ENCODE measurements around the gene UNC79. TPM values are rescaled to one million over a fixed set of nuclear protein-coding genes. Genes with fewer than 3 reads are reported as not detected.

UNC79 gene
- polyA plus RNA-seq, 6 donors from 2014 or later, result 0.03 TPM; not detected in 4

- Mint-ChIP-seq H3K27me3 (peaks cover 17 to 26% (median 25%) of the 10 kb centered on the region in 3 donors), H3K36me3 (no peaks in the 10 kb centered on the region), H3K4me1 (no peaks in the 10 kb centered on the region), H3K4me3 (no peak overlapping the region), H3K9me3 (peaks cover 0 to 5% (median 0%) of the 10 kb centered on the region in 7 donors), H3K27ac (no peak overlapping the region)
- DNase-seq, result no peak
- ATAC-seq (ENCODE audit: low read depth in 2 of 2), result no peak
Observed at GRCh38 chr14:93657875-93658274, 227.1 kb downstream of the UNC79 start.

- Mint-ChIP-seq H3K27ac (peak overlapping the region in 1 of 6 donors; percentile 27), H3K9me3 (peaks cover 9 to 56% (median 27%) of the 10 kb centered on the region in 7 donors), H3K4me1 (no peaks in the 10 kb centered on the region), H3K4me3 (no peak overlapping the region), H3K27me3 (peaks cover 10 to 25% (median 12%) of the 10 kb centered on the region in 3 donors), H3K36me3 (peaks cover 15 to 29% of the 10 kb centered on the region in 2 donors)
- DNase-seq (no peak), ATAC-seq (ENCODE audit: low read depth in 2 of 2) (no peak)
Observed at GRCh38 chr14:93663317-93663716, 232.6 kb downstream of the UNC79 start.

- no peak overlapping the region for H3K27ac Mint-ChIP-seq
Observed at GRCh38 chr14:93665169-93665568, 234.4 kb downstream of the UNC79 start.

DNA sequence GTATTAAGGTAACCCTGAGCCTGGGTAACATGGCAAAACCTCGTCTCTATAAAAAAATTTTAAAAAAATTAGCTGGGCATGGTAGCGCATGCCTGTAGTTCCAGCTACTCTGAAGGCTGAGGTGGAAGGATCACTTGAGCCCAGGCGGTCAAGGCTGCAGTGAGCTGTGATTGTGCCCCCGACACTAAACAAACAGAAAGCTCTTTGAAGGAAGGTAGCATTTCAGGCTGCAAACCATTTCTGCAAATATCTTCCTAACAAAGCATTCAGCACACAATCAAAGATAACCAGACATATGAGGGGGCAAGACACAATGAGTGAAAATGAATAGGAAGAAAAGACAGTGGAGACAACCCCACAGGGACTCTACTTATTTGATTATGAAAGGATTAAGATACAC, 238.9 kb downstream of the UNC79 start:
- Mint-ChIP-seq H3K4me1 (no peaks in the 10 kb centered on the region), H3K4me3 (no peak overlapping the region)

More at GRCh38 chr14:93665169-93665568, 234.4 kb downstream of the UNC79 start:
- no peak for ATAC-seq (ENCODE audit: low read depth in 2 of 2)
- Mint-ChIP-seq H3K9me3 (peaks cover 9 to 57% (median 27%) of the 10 kb centered on the region in 7 donors), H3K4me3 (no peak overlapping the region), H3K4me1 (no peaks in the 10 kb centered on the region), H3K36me3 (peaks cover 15 to 29% of the 10 kb centered on the region in 2 donors), H3K27me3 (peaks cover 11 to 18% (median 13%) of the 10 kb centered on the region in 3 donors)
- DNase-seq, result no peak

DNA sequence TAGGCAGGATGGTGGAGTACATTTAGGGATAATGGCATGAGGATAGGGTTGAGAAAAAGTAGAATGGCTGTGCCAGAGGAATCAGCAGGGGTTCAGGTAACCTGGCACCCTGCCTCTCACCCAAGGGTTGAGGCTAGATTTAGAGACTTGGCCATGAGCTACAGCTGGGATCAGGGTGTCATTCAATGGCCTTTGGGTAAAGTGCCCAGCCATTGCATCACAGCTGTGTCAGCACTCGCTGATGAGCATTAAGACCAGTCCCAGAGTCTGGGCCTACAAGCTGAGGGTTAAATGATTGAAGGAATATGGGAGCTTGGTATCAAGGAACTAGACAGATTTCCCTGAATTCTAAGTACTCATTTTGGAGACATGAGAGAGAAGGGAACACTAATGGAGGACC, 243.6 kb downstream of the UNC79 start:
- Mint-ChIP-seq H3K4me3 (no peak overlapping the region), H3K27ac (no peak overlapping the region), H3K4me1 (no peaks in the 10 kb centered on the region), H3K27me3 (peaks cover 8 to 24% (median 15%) of the 10 kb centered on the region in 3 donors), H3K36me3 (no peaks in the 10 kb centered on the region), H3K9me3 (no peaks in the 10 kb centered on the region)
- ATAC-seq (ENCODE audit: low read depth in 2 of 2) (no peak), DNase-seq (no peak)

More for the DNA sequence above, 238.9 kb downstream of the UNC79 start:
- no peak for DNase-seq
- H3K36me3 Mint-ChIP-seq, result peaks cover 15 to 27% of the 10 kb centered on the region in 2 donors
- peaks cover 6 to 37% (median 18%) of the 10 kb centered on the region in 7 donors for H3K9me3 Mint-ChIP-seq
- no peak for ATAC-seq (ENCODE audit: low read depth in 2 of 2)
- H3K27ac Mint-ChIP-seq, result peak overlapping the region in 1 of 6 donors; percentile 44
- H3K27me3 Mint-ChIP-seq, result peaks cover 18 to 25% (median 20%) of the 10 kb centered on the region in 3 donors

GRCh38 chr14:93675651-93676050, 244.9 kb downstream of the UNC79 start:
- no peak overlapping the region for H3K4me3 Mint-ChIP-seq
- no peak overlapping the region for H3K27ac Mint-ChIP-seq
- H3K27me3 Mint-ChIP-seq, result peaks cover 8 to 14% (median 11%) of the 10 kb centered on the region in 3 donors
- DNase-seq (no peak), ATAC-seq (ENCODE audit: low read depth in 2 of 2) (no peak)
- H3K4me1 Mint-ChIP-seq, result no peaks in the 10 kb centered on the region
- no peaks in the 10 kb centered on the region for H3K36me3 Mint-ChIP-seq
- H3K9me3 Mint-ChIP-seq, result no peaks in the 10 kb centered on the region

- DNase-seq, result no peak
- H3K9me3 Mint-ChIP-seq, result no peaks in the 10 kb centered on the region
- H3K27ac Mint-ChIP-seq, result no peak overlapping the region
- ATAC-seq (ENCODE audit: low read depth in 2 of 2), result no peak
- H3K36me3 Mint-ChIP-seq, result no peaks in the 10 kb centered on the region
- H3K27me3 Mint-ChIP-seq, result peaks cover 8 to 21% (median 9%) of the 10 kb centered on the region in 3 donors
- no peaks in the 10 kb centered on the region for H3K4me1 Mint-ChIP-seq
- H3K4me3 Mint-ChIP-seq, result no peak overlapping the region
Observed at GRCh38 chr14:93676416-93676958, 245.7 kb downstream of the UNC79 start.

GRCh38 chr14:93682459-93682858, 251.7 kb downstream of the UNC79 start:
- ATAC-seq (ENCODE audit: low read depth in 2 of 2) (no peak), DNase-seq (no peak)
- Mint-ChIP-seq H3K4me1 (no peaks in the 10 kb centered on the region), H3K27ac (no peak overlapping the region), H3K36me3 (no peaks in the 10 kb centered on the region), H3K4me3 (no peak overlapping the region), H3K9me3 (peaks cover 0 to 3% (median 0%) of the 10 kb centered on the region in 7 donors), H3K27me3 (peaks cover 18 to 26% (median 20%) of the 10 kb centered on the region in 3 donors)

GRCh38 chr14:93683226-93683625, 252.5 kb downstream of the UNC79 start:
- H3K9me3 Mint-ChIP-seq, result peaks cover 0 to 3% (median 0%) of the 10 kb centered on the region in 7 donors
- DNase-seq, result no peak

GRCh38 chr14:93685121-93685895, 254.6 kb downstream of the UNC79 start:
- Mint-ChIP-seq H3K4me1 (no peaks in the 10 kb centered on the region), H3K9me3 (peaks cover 0 to 3% (median 0%) of the 10 kb centered on the region in 7 donors), H3K4me3 (no peak overlapping the region), H3K36me3 (no peaks in the 10 kb centered on the region), H3K27ac (no peak overlapping the region), H3K27me3 (peaks cover 34 to 46% (median 43%) of the 10 kb centered on the region in 3 donors)
- ATAC-seq (ENCODE audit: low read depth in 2 of 2) (no peak), DNase-seq (no peak)

More at GRCh38 chr14:93683226-93683625, 252.5 kb downstream of the UNC79 start:
- Mint-ChIP-seq H3K27ac (no peak overlapping the region), H3K4me1 (no peaks in the 10 kb centered on the region), H3K4me3 (no peak overlapping the region), H3K36me3 (no peaks in the 10 kb centered on the region), H3K27me3 (peaks cover 24 to 34% (median 27%) of the 10 kb centered on the region in 3 donors)
- ATAC-seq (ENCODE audit: low read depth in 2 of 2), result no peak

- ATAC-seq (ENCODE audit: low read depth in 2 of 2), result no peak
- Mint-ChIP-seq H3K4me1 (no peaks in the 10 kb centered on the region), H3K9me3 (peaks cover 0 to 3% (median 0%) of the 10 kb centered on the region in 7 donors), H3K36me3 (no peaks in the 10 kb centered on the region), H3K27ac (no peak overlapping the region), H3K4me3 (no peak overlapping the region), H3K27me3 (peaks cover 37 to 47% (median 38%) of the 10 kb centered on the region in 3 donors)
- no peak for DNase-seq
Observed at GRCh38 chr14:93686268-93686667, 255.5 kb downstream of the UNC79 start.

DNA sequence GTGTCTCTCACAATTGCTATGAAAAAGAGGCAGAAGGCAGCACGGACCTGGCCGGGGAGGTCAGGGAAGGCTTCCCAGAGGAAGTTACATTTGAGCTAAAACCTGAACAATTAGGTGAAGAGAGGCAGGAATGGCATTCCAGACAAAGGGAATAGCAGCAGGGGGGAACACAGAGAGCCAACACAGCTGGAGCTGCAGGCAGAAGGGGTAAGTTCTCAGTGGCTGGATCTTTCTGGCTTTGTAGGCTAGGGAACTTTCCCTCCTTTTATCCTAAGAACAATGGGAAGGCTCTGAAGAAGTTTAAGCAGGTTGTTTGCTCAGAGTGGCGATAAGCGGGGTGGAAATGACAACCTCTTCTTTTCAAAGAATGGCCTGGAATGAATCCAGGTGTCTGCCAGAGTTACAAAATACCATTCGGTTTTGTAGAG, 257.5 kb downstream of the UNC79 start:
- DNase-seq (no peak), ATAC-seq (ENCODE audit: low read depth in 2 of 2) (no peak)
- peaks cover 35 to 47% (median 39%) of the 10 kb centered on the region in 3 donors for H3K27me3 Mint-ChIP-seq
- H3K4me3 Mint-ChIP-seq, result peak overlapping the region in 1 of 8 donors; percentile 29
- no peak overlapping the region for H3K27ac Mint-ChIP-seq
- H3K36me3 Mint-ChIP-seq, result no peaks in the 10 kb centered on the region
- H3K9me3 Mint-ChIP-seq, result peaks cover 0 to 3% (median 0%) of the 10 kb centered on the region in 7 donors
- no peaks in the 10 kb centered on the region for H3K4me1 Mint-ChIP-seq

DNA sequence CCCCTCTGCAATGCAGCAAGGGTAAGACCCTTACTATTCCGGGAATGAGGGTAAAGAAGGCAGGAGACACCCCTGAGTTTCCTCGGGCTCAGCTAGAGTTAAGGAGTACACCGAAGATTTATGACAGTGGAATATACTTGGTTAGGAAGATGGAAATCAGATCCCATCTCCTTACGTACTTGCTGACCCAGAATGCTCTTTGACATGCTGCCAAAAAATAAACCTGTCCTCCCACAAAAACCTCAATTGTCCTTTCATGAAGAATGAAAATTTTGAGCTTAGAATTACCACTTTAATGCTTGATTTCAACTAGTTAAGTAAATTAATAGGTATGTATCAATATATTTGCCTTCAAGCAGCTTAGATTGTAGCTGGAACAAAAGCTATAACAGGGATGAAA, 258.1 kb downstream of the UNC79 start:
- Mint-ChIP-seq H3K36me3 (no peaks in the 10 kb centered on the region), H3K4me3 (no peak overlapping the region), H3K27me3 (peaks cover 35 to 47% (median 39%) of the 10 kb centered on the region in 3 donors), H3K4me1 (no peaks in the 10 kb centered on the region), H3K9me3 (peaks cover 0 to 3% (median 0%) of the 10 kb centered on the region in 7 donors), H3K27ac (peak overlapping the region in 1 of 6 donors; percentile 16)
- ATAC-seq (ENCODE audit: low read depth in 2 of 2) (no peak), DNase-seq (no peak)

DNA sequence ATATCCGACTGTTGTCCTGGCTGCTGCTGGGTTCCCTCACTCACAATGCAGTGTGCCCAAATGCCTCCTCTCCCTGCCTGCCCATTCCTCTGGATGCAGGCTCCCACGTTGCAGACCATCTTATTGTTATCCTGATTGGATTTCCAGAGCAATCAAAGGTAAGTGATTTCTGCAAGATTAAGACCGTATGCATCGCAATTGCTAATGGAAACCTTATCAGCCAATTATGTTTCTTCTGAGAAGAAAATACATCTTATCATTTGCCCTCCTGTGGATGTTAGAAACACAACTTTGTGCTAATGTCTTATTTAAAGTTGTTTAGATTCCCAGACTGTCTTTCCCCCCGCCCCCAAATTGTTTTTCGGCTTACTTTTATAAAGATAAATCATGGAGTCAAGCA, 259.4 kb downstream of the UNC79 start:
- Mint-ChIP-seq H3K4me3 (no peak overlapping the region), H3K27ac (no peak overlapping the region), H3K4me1 (no peaks in the 10 kb centered on the region), H3K9me3 (peaks cover 0 to 3% (median 0%) of the 10 kb centered on the region in 7 donors), H3K36me3 (no peaks in the 10 kb centered on the region), H3K27me3 (peaks cover 39 to 47% (median 40%) of the 10 kb centered on the region in 3 donors)
- DNase-seq (no peak), ATAC-seq (ENCODE audit: low read depth in 2 of 2) (no peak)

Measured in naive B cell (primary cell).